WTC11 (cell line): Measurements from ENCODE around the gene NARS2. TPM values are rescaled to one million over a fixed set of nuclear protein-coding genes. Genes with fewer than 3 reads are reported as not detected.

ENCODE experiments used
- ATAC-seq: fragments of 200-7000 bp; cut with Tn5 transposase; 2 replicates; pipeline ENCODE4 v1.10.0; 2021; ENCODE audit warnings: mild to moderate bottlenecking, moderate library complexity
- CTCF ChIA-PET: fragments of 300-600 bp; sonication (Branson Sonifier 250); formaldehyde crosslinking; loops from one replicate; lab custom pipeline; 2021; ENCODE audit warnings: antibody characterized with exemption; lab: Charles Lee
- POLR2A ChIA-PET: fragments of 350-600 bp; sonication (Branson Sonifier 250); formaldehyde crosslinking; loops from one replicate; lab custom pipeline; 2021; ENCODE audit warnings: antibody characterized with exemption; lab: Charles Lee
- DNase-seq: peaks from one replicate; pipeline ENCODE4 v3.0.0; 2021; ENCODE audit warnings: low spot score
- H3K27ac Mint-ChIP-seq: 2 replicates; pipeline ENCODE4 v1.8.0; 2021; ENCODE audit warnings: mixed read lengths
- H3K27me3 Mint-ChIP-seq: 2 replicates; pipeline ENCODE4 v1.8.0; 2021; ENCODE audit warnings: low read depth, mild to moderate bottlenecking, moderate library complexity, mixed read lengths
- H3K36me3 Mint-ChIP-seq: 2 replicates; pipeline ENCODE4 v1.8.0; 2021; ENCODE audit warnings: mixed read lengths
- H3K4me1 Mint-ChIP-seq: 2 replicates; pipeline ENCODE4 v1.8.0; 2022; ENCODE audit warnings: mixed read lengths
- H3K4me3 Mint-ChIP-seq: 2 replicates; pipeline ENCODE4 v1.8.0; 2021; ENCODE audit warnings: mild to moderate bottlenecking, moderate library complexity, mixed read lengths
- H3K9me3 Mint-ChIP-seq: 2 replicates; pipeline ENCODE4 v1.8.0; 2021; ENCODE audit warnings: mixed read lengths
- AFF4 ChIP-seq: sonication (generic); formaldehyde crosslinking; IDR thresholded peaks from 2 replicates; pipeline ENCODE4 v1.8.1; 2023; ENCODE audit warnings: mild to moderate bottlenecking, missing genetic modification reagents, borderline replicate concordance
- FOXJ3 ChIP-seq: sonication (generic); formaldehyde crosslinking; IDR thresholded peaks from 2 replicates; pipeline ENCODE4 v1.9.0; 2021; ENCODE audit warnings: missing genetic modification reagents, mild to moderate bottlenecking, borderline replicate concordance
- GTF2I ChIP-seq: fragments of 250-450 bp; sonication (Bioruptor Pico); conservative IDR thresholded peaks from 2 replicates; pipeline ENCODE4 v1.4.0; 2021; ENCODE audit warnings: mild to moderate bottlenecking
- HMGA2 ChIP-seq: fragments of 250-450 bp; sonication (Bioruptor Pico); IDR thresholded peaks from 2 replicates; pipeline ENCODE4 v1.4.0; 2021; ENCODE audit warnings: mild to moderate bottlenecking, moderate library complexity
- IRF2 ChIP-seq: sonication (generic); formaldehyde crosslinking; IDR thresholded peaks from 2 replicates; pipeline ENCODE4 v1.8.0; 2022; ENCODE audit warnings: low read depth, missing genetic modification reagents, borderline replicate concordance
- JUN ChIP-seq: sonication (generic); formaldehyde crosslinking; IDR thresholded peaks from 2 replicates; pipeline ENCODE4 v1.8.0; 2023; ENCODE audit warnings: mild to moderate bottlenecking, missing genetic modification reagents
- MXD4 ChIP-seq: fragments of 250-450 bp; sonication (Bioruptor Pico); IDR thresholded peaks from 2 replicates; pipeline ENCODE4 v1.8.0; 2021; ENCODE audit warnings: mild to moderate bottlenecking, moderate library complexity, borderline replicate concordance
- NFE2L1 ChIP-seq: sonication (generic); formaldehyde crosslinking; IDR thresholded peaks from 2 replicates; pipeline ENCODE4 v1.8.1; 2023; ENCODE audit warnings: missing genetic modification reagents
- NFYB ChIP-seq: sonication (generic); formaldehyde crosslinking; conservative IDR thresholded peaks from 2 replicates; pipeline ENCODE4 v1.8.0; 2022; ENCODE audit warnings: low read depth, missing genetic modification reagents
- NR2C2 ChIP-seq: sonication (generic); formaldehyde crosslinking; IDR thresholded peaks from 2 replicates; pipeline ENCODE4 v1.8.0; 2022; ENCODE audit warnings: mild to moderate bottlenecking, missing genetic modification reagents
- NR3C1 ChIP-seq: sonication (generic); formaldehyde crosslinking; conservative IDR thresholded peaks from 2 replicates; pipeline ENCODE4 v1.8.1; 2023; ENCODE audit warnings: low read depth, mild to moderate bottlenecking, missing genetic modification reagents
- SMAD4 ChIP-seq: sonication (generic); formaldehyde crosslinking; IDR thresholded peaks from 2 replicates; pipeline ENCODE4 v1.8.0; 2022; ENCODE audit warnings: mild to moderate bottlenecking, missing genetic modification reagents
- TEAD4 ChIP-seq: sonication (generic); formaldehyde crosslinking; IDR thresholded peaks from 2 replicates; pipeline ENCODE4 v1.8.0; 2022; ENCODE audit warnings: mild to moderate bottlenecking, missing genetic modification reagents
- ZBTB21 ChIP-seq: sonication (generic); formaldehyde crosslinking; IDR thresholded peaks from 2 replicates; pipeline ENCODE4 v1.8.1; 2023; ENCODE audit warnings: mild to moderate bottlenecking, missing genetic modification reagents, borderline replicate concordance
- ZNF219 ChIP-seq: sonication (generic); formaldehyde crosslinking; IDR thresholded peaks from 2 replicates; pipeline ENCODE4 v1.8.0; 2023; ENCODE audit warnings: missing genetic modification reagents, mild to moderate bottlenecking, borderline replicate concordance
- ZNF232 ChIP-seq: sonication (generic); formaldehyde crosslinking; IDR thresholded peaks from 2 replicates; pipeline ENCODE4 v1.8.0; 2022; ENCODE audit warnings: mild to moderate bottlenecking, missing genetic modification reagents
- ZNF263 ChIP-seq: sonication (generic); formaldehyde crosslinking; IDR thresholded peaks from 2 replicates; pipeline ENCODE4 v1.8.1; 2022; ENCODE audit warnings: low read depth, mild to moderate bottlenecking, moderate library complexity, missing genetic modification reagents
- ZNF317 ChIP-seq: sonication (generic); formaldehyde crosslinking; IDR thresholded peaks from 2 replicates; pipeline ENCODE4 v1.8.1; 2023; ENCODE audit warnings: low read depth, mild to moderate bottlenecking, moderate library complexity, missing genetic modification reagents, borderline replicate concordance
- ZNF425 ChIP-seq: fragments of 250-450 bp; sonication (Bioruptor Pico); conservative IDR thresholded peaks from 2 replicates; pipeline ENCODE4 v1.9.0; 2021; ENCODE audit warnings: mild to moderate bottlenecking
- total RNA-seq: library from RNA; stranded (reverse); gene quantifications from 3 replicates; pipeline ENCODE4 v1.2.3, GENCODE V29; 2021
- TF ChIP-seq, protein P1 (sequence below): sonication (generic); formaldehyde crosslinking; IDR thresholded peaks from 2 replicates; pipeline ENCODE4 v1.8.1; 2022; ENCODE audit warnings: mild to moderate bottlenecking, missing genetic modification reagents, moderate library complexity, borderline replicate concordance
- TF ChIP-seq, protein P2 (sequence below): sonication (generic); formaldehyde crosslinking; IDR thresholded peaks from 2 replicates; pipeline ENCODE4 v1.8.0; 2023; ENCODE audit warnings: mild to moderate bottlenecking, missing genetic modification reagents

NARS2 gene
- total RNA-seq, 1 experiment from 2014 or later: 36.4 TPM

DNA sequence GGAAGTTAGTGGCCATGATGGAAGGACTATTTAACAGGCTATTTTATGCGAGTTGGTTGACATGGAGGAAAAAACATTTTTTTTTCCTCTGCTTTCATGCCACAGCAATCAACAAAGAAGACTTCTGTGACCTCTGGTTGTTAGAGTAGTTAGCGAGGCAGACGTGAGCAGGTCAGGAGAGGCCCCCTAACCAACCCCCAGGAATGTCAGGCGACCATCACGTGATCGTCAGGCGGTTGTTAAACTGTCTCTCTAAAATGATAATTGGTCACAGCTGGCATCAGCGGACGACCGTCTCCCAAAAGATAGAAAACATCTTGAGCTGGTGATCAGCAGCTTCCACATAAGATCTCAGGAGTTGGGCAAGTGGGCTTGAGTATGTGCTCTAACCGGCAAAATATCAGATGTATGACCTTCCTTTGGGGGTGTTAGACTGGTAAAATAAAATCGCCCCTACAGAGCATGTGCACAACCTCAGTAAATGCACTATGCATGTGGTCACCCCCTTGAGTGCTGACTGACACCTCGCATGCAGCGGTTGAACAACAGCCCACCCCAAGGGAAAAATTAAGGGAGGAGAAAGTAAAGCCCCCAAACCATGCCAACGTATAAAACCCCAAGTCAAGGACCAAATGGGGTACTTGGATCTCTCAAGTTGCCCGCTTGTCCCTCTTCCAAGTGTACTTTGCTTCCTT, 20.9 kb upstream of the NARS2 start (continued):
- TF ChIP-seq AFF4: no peak

GRCh38 chr11:78594814-78595213, 20.1 kb upstream of the NARS2 start:
- Mint-ChIP-seq H3K4me3 (no peak overlapping the region), H3K4me1 (peaks cover 30% of the 10 kb centered on the region), H3K36me3 (no peaks in the 10 kb centered on the region), H3K9me3 (no peaks in the 10 kb centered on the region), H3K27me3 (no peaks in the 10 kb centered on the region; the same call in 1 of the 2 replicates), H3K27ac (no peak overlapping the region)
- ChIA-PET CTCF (no interaction called here), POLR2A (interaction anchor here (0.6 kb wide), 1 partner anchor 9 kb away, joined by 3 read pairs; no protein-coding TSS in a partner anchor)
- DNase-seq (no peak), ATAC-seq (peak; percentile 95)
- 0 out of 2 replicates have a peak, but pooled peaks have one; percentile 13 for TF ChIP-seq NFYB (CRISPR knock-in tag)
- TF ChIP-seq, protein P1, sequence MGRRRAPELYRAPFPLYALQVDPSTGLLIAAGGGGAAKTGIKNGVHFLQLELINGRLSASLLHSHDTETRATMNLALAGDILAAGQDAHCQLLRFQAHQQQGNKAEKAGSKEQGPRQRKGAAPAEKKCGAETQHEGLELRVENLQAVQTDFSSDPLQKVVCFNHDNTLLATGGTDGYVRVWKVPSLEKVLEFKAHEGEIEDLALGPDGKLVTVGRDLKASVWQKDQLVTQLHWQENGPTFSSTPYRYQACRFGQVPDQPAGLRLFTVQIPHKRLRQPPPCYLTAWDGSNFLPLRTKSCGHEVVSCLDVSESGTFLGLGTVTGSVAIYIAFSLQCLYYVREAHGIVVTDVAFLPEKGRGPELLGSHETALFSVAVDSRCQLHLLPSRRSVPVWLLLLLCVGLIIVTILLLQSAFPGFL (CRISPR knock-in tag): no peak

- H3K4me1 Mint-ChIP-seq: no peaks in the 10 kb centered on the region
- ChIA-PET POLR2A (no interaction called here), CTCF (no interaction called here)
Observed at GRCh38 chr11:78588517-78588916, 13.9 kb upstream of the NARS2 start.

DNA sequence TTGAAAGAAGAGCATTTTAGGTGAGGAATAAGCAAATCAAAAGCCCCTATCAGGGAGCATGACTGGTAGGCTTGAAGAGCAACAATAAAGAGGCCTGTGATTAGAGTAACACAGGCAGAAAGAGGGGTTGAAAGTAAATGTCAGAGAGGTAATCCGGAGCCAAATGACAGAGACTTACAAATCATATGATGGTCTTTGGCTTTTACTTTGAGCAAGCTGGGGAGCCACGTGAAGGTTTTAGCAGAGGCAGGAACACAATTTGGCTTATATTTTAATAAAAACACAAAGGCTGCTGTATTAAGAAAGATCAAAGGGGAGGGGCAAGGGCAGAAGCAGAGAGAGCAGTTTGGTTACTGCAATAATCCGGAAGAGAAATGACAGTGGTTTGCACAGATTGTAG, 12.8 kb upstream of the NARS2 start:
- Mint-ChIP-seq H3K27me3 (peaks cover 4% of the 10 kb centered on the region; the same call in 1 of the 2 replicates), H3K9me3 (peaks cover 24% of the 10 kb centered on the region), H3K27ac (no peak overlapping the region), H3K4me3 (no peak overlapping the region), H3K4me1 (no peaks in the 10 kb centered on the region), H3K36me3 (peaks cover 12% of the 10 kb centered on the region)
- CTCF ChIA-PET: interaction anchor here (1.3 to 1.7 kb wide), 3 partner anchors 9 to 128 kb away, joined by 4 to 10 read pairs (median 6); partner anchors contain the start of gene NARS2
- POLR2A ChIA-PET: no interaction called here
- no peak for DNase-seq
- no peak for ATAC-seq
- TF ChIP-seq ZNF425 (CRISPR knock-in tag) (no peak), NFE2L1 (CRISPR knock-in tag) (no peak), NR3C1 (CRISPR knock-in tag) (no peak), TEAD4 (CRISPR knock-in tag) (no peak), MXD4 (CRISPR knock-in tag) (no peak), ZBTB21 (CRISPR knock-in tag) (no peak), GTF2I (CRISPR knock-in tag) (no peak), HMGA2 (CRISPR knock-in tag) (no peak), FOXJ3 (CRISPR knock-in tag) (no peak), ZNF219 (CRISPR knock-in tag) (no peak), SMAD4 (CRISPR knock-in tag) (no peak), ZNF232 (CRISPR knock-in tag) (no peak), ZNF317 (CRISPR knock-in tag) (no peak), NR2C2 (CRISPR knock-in tag) (no peak)
- TF ChIP-seq, protein P2, sequence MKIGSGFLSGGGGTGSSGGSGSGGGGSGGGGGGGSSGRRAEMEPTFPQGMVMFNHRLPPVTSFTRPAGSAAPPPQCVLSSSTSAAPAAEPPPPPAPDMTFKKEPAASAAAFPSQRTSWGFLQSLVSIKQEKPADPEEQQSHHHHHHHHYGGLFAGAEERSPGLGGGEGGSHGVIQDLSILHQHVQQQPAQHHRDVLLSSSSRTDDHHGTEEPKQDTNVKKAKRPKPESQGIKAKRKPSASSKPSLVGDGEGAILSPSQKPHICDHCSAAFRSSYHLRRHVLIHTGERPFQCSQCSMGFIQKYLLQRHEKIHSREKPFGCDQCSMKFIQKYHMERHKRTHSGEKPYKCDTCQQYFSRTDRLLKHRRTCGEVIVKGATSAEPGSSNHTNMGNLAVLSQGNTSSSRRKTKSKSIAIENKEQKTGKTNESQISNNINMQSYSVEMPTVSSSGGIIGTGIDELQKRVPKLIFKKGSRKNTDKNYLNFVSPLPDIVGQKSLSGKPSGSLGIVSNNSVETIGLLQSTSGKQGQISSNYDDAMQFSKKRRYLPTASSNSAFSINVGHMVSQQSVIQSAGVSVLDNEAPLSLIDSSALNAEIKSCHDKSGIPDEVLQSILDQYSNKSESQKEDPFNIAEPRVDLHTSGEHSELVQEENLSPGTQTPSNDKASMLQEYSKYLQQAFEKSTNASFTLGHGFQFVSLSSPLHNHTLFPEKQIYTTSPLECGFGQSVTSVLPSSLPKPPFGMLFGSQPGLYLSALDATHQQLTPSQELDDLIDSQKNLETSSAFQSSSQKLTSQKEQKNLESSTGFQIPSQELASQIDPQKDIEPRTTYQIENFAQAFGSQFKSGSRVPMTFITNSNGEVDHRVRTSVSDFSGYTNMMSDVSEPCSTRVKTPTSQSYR (CRISPR knock-in tag): no peak

More at GRCh38 chr11:78588517-78588916, 13.9 kb upstream of the NARS2 start:
- peaks cover 14% of the 10 kb centered on the region for H3K9me3 Mint-ChIP-seq
- no peak for TF ChIP-seq JUN (CRISPR knock-in tag)
- TF ChIP-seq IRF2 (CRISPR knock-in tag): no peak
- TF ChIP-seq ZNF263: no peak
- DNase-seq: no peak
- H3K4me3 Mint-ChIP-seq: no peak overlapping the region
- no peak for ATAC-seq
- peaks cover 4% of the 10 kb centered on the region; the same call in 1 of the 2 replicates for H3K27me3 Mint-ChIP-seq
- H3K36me3 Mint-ChIP-seq: peaks cover 11% of the 10 kb centered on the region
- H3K27ac Mint-ChIP-seq: no peak overlapping the region
